Endodermal cell (in vitro differentiated cells): ENCODE measurements around the gene FOXL3. TPM values are rescaled to one million over a fixed set of nuclear protein-coding genes. Genes with fewer than 3 reads are reported as not detected.

Experiments used
- DNase-seq: peaks from one replicate; pipeline ENCODE4 v3.0.0-alpha.2; 2017
- H3K27ac ChIP-seq: 2 replicates; pipeline ENCODE4 v1.5.1; 2013; ENCODE audit warnings: mild to moderate bottlenecking, low read depth, low read length, moderate library complexity
- H3K27me3 ChIP-seq: 2 replicates; pipeline ENCODE4 v1.6.1; 2013; ENCODE audit warnings: mild to moderate bottlenecking, low read length, moderate library complexity; ENCODE audit not compliant: insufficient read depth, control insufficient read depth, poor library complexity, severe bottlenecking
- H3K36me3 ChIP-seq: 2 replicates; pipeline ENCODE4 v1.7.0; 2013; ENCODE audit warnings: mild to moderate bottlenecking, low read length, moderate library complexity; ENCODE audit not compliant: control insufficient read depth, insufficient read depth
- H3K4me1 ChIP-seq: one replicate; pipeline ENCODE4 v1.7.0; 2013; ENCODE audit warnings: low read length; ENCODE audit not compliant: control insufficient read depth, insufficient read depth
- H3K4me3 ChIP-seq: 2 replicates; pipeline ENCODE4 v1.5.1; 2013; ENCODE audit warnings: mild to moderate bottlenecking, low read length, moderate library complexity
- H3K9ac ChIP-seq: 2 replicates; pipeline ENCODE4 v1.6.1; 2013; ENCODE audit warnings: mild to moderate bottlenecking, low read length, moderate library complexity; ENCODE audit not compliant: poor library complexity, severe bottlenecking; ENCODE audit errors: extremely low read depth
- H3K9me3 ChIP-seq: 2 replicates; pipeline ENCODE4 v1.6.1; 2013; ENCODE audit warnings: mild to moderate bottlenecking, low read length, moderate library complexity; ENCODE audit not compliant: control insufficient read depth
- H3K27ac Mint-ChIP-seq: 2 replicates; pipeline ENCODE4 v1.8.0; 2020; ENCODE audit warnings: mixed read lengths
- H3K27me3 Mint-ChIP-seq: 2 replicates; pipeline ENCODE4 v1.8.0; 2021; ENCODE audit warnings: mild to moderate bottlenecking, mixed read lengths; ENCODE audit not compliant: insufficient read depth
- H3K36me3 Mint-ChIP-seq: 2 replicates; pipeline ENCODE4 v1.8.0; 2020; ENCODE audit warnings: low read depth, mixed read lengths
- H3K4me1 Mint-ChIP-seq: 2 replicates; pipeline ENCODE4 v1.8.0; 2020; ENCODE audit warnings: mixed read lengths
- H3K4me3 Mint-ChIP-seq: 2 replicates; pipeline ENCODE4 v1.8.0; 2020; ENCODE audit warnings: mild to moderate bottlenecking, moderate library complexity, mixed read lengths
- H3K9me3 Mint-ChIP-seq: 2 replicates; pipeline ENCODE4 v1.8.0; 2020; ENCODE audit warnings: mild to moderate bottlenecking, mixed read lengths
- CTCF ChIP-seq: fragments of 200-600 bp; sonication (generic); conservative IDR thresholded peaks from 2 replicates; pipeline ENCODE4 v1.5.0; 2021; ENCODE audit warnings: antibody characterized with exemption, mild to moderate bottlenecking
- WGBS, 2 experiments: methylation state at CpG; one replicate each; pipeline versions ENCODE4 v1.1.5 to v1.1.7; 2013; ENCODE audit warnings: missing lambda C conversion rate in 2 of 2, mixed read lengths in 1 of 2; ENCODE audit not compliant: insufficient coverage in 1 of 2, insufficient read length in 1 of 2; 5-methylcytosine and 5-hydroxymethylcytosine counted together
- total RNA-seq, 2 donors: library from RNA; stranded (reverse); fragmentation: NEBNext Ultra II Directional in 1 of 2; extraction: Animal tissue kit (Norgen Biotek cat#: 25700) in 1 of 2; gene quantifications; 2 replicates in 1 of 2; 3 replicates in 1 of 2; pipeline ENCODE4 v1.2.1, GENCODE V29; 2021

The FOXL3 gene
- total RNA-seq, 2 donors from 2014 or later, result not detected

GRCh38 chr7:259751-260405, 30.1 kb upstream of the FOXL3 start:
- Mint-ChIP-seq H3K27me3 (peaks cover 5% of the 10 kb centered on the region), H3K9me3 (peaks cover 70% of the 10 kb centered on the region), H3K4me1 (no peaks in the 10 kb centered on the region), H3K27ac (no peak overlapping the region), H3K36me3 (peaks cover 66% of the 10 kb centered on the region), H3K4me3 (no peak overlapping the region)
- WGBS, 2 experiments, result 88 to 92% methylated on average over 34 to 44 of the region's 44 CpGs
- Histone ChIP-seq H3K4me3 (no peak overlapping the region), H3K27me3 (no peaks in the 10 kb centered on the region), H3K9ac (no peak overlapping the region), H3K36me3 (peaks cover 6% of the 10 kb centered on the region), H3K4me1 (no peaks in the 10 kb centered on the region), H3K9me3 (peaks cover 10% of the 10 kb centered on the region), H3K27ac (no peak overlapping the region)
- no peak for DNase-seq
- no peak for TF ChIP-seq CTCF

GRCh38 chr7:260441-261281, 29.3 kb upstream of the FOXL3 start:
- peaks cover 6% of the 10 kb centered on the region for H3K36me3 ChIP-seq
- 88 to 95% methylated on average over 27 to 35 of the region's 35 CpGs for WGBS, 2 experiments

More at GRCh38 chr7:260441-261281, 29.3 kb upstream of the FOXL3 start:
- DNase-seq, result no peak
- no peak overlapping the region for H3K4me3 ChIP-seq
- H3K9ac ChIP-seq, result no peak overlapping the region
- H3K27ac ChIP-seq, result no peak overlapping the region
- no peaks in the 10 kb centered on the region for H3K27me3 ChIP-seq
- TF ChIP-seq CTCF, result no peak
- H3K36me3 Mint-ChIP-seq, result peaks cover 58% of the 10 kb centered on the region
- no peaks in the 10 kb centered on the region for H3K4me1 ChIP-seq
- H3K9me3 ChIP-seq, result peaks cover 10% of the 10 kb centered on the region
- H3K9me3 Mint-ChIP-seq, result peaks cover 71% of the 10 kb centered on the region
- no peak overlapping the region for H3K27ac Mint-ChIP-seq
- H3K4me1 Mint-ChIP-seq, result no peaks in the 10 kb centered on the region
- H3K4me3 Mint-ChIP-seq, result no peak overlapping the region
- H3K27me3 Mint-ChIP-seq, result peaks cover 5% of the 10 kb centered on the region
